Activated CD4-positive, alpha-beta T cell treated with anti-CD3 and anti-CD28 coated beads, Interleukin-2, amount 50 U/mL, for 4 hours (primary cell): ENCODE measurements around the gene GPD2.

Experiments
- DNase-seq, 2 experiments: peaks; one replicate each; pipeline ENCODE4 v3.0.0-alpha.2; 2020

GPD2 gene

GRCh38 chr2:156436497-156437085, 412 bp downstream of the GPD2 start:
- peak in 1 of 2 experiments; percentile 0 for DNase-seq

- no peak for DNase-seq
These were observed 1.2 kb downstream of the GPD2 start for GRCh38 chr2:156437272-156437930.

- DNase-seq: no peak
These were observed 1.8 kb downstream of the GPD2 start for GRCh38 chr2:156437931-156438410.

- DNase-seq: no peak
These were observed 6.9 kb downstream of the GPD2 start for GRCh38 chr2:156443089-156443488.

DNA sequence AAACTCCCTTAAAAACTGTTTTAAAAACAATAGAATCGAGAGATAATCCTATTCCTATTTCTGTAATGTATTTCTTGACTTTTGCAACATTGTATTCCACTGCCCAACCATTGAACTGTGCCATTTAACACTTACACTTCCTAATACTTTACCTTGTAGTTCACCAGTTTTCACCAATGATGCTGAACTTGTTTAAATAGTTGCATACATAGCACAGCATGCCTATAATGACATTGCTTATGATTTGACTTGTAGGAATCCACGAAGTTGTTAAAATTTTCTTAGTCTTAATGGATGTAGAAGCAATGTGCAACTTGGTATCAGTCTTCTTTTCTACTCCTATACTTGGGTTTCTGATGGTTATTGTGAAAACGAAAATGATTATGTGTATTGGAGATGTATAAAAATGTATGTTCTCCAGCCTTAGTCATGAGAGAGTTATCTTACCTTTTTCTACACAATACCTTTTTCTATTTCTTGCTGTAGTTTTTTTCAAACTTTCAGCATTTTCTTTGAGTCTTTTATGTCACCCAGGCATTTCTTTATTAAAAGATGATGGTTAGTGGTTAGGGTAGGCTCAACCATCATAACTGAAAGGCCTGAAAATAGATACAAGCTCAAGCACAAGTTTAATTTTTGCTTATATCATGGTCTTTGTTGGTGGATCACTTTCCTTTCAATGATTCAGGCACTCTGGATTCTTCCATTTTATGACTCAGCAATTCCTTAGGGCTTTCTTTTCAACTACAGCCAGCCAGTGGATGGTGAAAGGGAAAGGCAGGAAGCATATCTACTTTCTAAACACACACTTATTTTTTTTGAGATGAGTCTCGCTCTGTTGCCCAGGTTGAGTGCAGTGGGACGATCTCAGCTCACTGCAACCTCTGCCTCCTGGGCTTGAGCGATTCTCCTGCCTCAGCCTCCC, 9.4 kb downstream of the GPD2 start:
- DNase-seq: no peak

DNA sequence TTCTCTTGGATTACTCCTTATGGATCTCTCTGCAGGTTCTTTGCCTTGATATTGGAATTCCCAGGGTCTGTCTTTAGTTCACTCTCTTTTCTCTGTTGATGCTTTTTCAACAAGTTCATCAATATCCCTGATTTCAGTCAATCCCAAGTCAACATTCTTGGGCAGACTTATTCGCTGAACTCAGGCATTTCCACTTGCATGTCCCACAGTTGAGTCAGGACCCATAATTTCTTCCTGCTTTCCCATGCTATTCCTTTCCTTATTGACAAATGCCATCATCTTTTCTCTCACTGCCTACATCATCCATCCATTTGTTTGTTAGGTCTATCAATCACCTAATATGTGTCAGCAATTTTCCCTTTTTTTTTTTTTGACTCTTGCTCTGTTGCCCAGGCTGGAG, 11.6 kb downstream of the GPD2 start:
- DNase-seq: no peak

GRCh38 chr2:156448766-156449165, 12.6 kb downstream of the GPD2 start:
- no peak for DNase-seq

GRCh38 chr2:156452971-156453370, 16.8 kb downstream of the GPD2 start:
- DNase-seq: no peak

DNA sequence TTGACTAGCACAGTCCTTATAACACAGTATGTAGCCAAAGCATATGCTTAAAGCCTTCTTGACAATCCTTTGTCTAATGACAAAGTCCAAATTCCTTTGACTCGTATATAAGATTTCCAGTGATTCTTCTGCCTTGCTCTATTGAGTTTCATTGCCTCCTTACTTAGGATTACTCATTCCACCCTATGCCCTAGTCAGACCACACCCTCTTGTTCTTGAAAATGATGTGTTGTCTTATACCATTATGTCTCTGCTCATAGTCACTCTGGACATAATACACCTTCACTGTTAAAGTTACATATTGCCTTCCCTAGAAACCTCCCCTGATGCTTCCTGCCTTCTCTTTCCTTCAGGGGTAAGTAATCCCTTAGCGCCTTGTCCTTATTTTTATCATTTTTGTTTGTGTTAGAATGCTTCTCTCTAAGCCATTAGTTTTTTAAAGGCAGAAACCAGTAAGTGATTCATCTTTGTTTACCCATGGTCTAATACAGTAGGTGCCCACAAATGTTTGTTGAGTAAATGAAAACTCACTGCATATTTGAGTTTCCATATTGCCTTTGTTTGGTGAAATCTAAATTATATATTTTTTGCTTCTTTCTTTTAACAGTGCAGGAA, 19.3 kb downstream of the GPD2 start:
- no peak for DNase-seq

DNA sequence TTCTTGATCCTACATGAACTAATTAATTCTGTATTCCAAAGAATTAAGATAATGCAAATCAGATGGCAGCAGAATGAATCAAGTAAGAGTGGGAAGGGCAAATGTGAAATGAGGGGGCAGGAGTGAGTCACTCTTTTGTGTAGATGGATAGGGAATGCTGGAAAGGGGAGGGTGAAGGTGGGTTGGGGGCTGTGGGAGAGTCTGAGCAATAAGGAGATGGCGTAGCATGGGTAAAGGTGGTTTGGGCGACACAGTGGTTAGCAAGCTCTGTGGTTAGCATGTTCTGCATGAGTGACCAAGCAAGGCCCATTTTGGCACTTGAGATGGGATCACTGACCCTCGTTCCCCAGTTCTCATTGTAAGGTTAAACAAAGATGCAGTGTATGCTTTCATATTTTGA, 20.4 kb downstream of the GPD2 start:
- DNase-seq: no peak

DNA sequence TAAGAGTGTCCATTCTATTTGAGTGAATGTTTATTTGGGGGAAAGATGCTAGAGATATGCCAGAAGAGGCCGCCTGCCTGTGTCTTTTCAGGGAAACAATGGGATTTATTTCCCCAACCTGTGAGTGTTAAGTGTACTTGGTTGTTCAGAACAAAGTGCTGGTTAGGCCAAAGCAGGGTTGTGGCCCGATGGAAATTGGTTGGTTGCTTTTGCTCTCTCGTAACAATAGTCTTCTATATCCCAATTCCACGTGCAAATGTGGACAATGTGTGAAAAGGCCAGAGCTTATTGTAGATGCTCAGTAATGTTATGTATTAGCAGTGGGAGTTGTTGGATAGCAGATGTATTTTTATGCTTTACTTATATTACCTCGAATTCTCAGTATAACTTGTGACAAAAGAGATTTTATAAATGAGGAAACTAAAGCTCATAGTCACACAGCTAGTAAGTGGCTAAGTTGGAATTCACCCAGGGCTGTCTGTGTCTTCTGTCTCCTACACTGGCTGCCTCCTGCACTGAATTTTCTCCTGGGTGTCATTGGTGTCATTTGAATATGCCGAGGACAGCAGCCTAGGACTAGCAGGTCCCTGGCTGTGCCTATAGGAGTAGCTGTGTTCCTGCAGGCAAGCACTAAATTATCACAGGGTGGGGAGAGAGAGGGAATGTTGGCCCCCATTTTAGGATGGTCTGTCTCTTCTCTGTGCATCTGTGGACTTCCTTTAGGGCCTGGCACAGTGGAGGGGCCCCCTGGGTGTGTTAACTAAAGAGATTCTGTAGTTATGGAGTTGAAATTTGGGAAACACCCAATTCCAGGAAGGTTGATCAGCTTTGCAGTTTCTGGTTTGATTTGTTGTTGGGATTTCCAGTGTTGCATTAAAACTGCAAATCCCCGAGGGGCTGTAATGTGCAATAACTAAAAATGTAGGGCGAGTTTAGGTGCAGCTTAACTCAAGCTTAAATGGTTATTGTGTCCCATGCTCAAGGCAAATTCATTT, 21.6 kb downstream of the GPD2 start:
- DNase-seq: no peak

DNA sequence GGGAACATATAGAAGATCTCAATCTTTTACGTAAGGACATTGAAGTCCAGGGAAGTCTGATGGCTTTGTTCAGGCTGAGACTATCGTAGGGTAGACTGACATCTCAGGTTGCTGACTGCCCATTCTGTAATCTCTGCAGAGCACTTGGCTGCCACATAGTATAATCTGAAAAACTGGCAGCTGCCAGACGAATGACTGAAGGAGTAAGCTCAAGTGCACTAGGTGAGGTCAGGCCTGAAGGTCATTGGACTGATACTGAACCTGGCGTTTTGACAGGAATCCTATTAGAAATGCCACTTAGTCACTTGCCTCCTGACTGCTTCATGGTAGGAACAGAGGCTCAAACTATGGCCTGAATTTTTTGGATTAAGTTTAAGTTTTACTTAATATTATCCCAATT, 23.5 kb downstream of the GPD2 start:
- DNase-seq: no peak

DNA sequence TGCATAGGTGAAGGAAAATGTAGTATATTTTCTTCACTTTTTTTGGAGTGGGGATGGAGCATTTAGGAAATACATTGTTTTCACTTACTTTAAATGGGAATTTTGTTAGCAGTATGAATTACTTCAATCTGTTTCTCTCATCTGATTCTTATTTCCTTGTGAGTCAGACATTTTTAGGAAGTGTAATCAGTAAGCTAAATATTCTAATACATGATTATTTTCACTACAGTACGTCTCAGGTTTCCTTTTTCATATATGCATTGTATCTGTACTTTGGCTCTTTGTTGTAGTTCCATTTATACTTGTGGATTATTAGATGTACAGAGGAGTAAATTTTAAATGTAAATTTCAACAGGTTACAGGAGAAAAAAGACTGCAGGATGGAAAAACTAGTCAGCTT, 27.9 kb downstream of the GPD2 start:
- no peak for DNase-seq

DNA sequence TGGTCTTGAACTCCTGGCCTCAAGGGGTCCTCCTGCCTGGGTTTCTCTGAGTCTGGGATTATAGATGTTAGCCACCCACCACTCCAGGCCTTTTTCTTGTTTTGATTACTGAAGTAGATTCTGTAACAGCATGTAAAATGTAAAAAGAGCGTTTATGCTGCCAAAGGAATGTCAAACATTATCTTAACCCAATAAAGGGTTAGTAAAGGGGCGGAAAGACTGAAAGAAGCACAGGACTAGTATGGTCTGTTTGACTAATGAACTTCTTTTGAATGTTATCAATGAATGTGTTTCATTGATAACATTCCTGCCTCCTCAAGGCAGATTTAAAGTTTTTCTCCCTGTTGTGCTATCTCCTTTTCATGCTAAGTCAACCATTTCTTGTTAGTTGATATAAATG, 29.4 kb downstream of the GPD2 start:
- DNase-seq: no peak

GRCh38 chr2:156466739-156467405, 30.7 kb downstream of the GPD2 start:
- DNase-seq: no peak

GRCh38 chr2:156470975-156471583, 34.9 kb downstream of the GPD2 start:
- no peak for DNase-seq

GRCh38 chr2:156471762-156472161, 35.6 kb downstream of the GPD2 start:
- no peak for DNase-seq

GRCh38 chr2:156472686-156473085, 36.5 kb downstream of the GPD2 start:
- DNase-seq: no peak

GRCh38 chr2:156473445-156473844, 37.3 kb downstream of the GPD2 start:
- no peak for DNase-seq

DNA sequence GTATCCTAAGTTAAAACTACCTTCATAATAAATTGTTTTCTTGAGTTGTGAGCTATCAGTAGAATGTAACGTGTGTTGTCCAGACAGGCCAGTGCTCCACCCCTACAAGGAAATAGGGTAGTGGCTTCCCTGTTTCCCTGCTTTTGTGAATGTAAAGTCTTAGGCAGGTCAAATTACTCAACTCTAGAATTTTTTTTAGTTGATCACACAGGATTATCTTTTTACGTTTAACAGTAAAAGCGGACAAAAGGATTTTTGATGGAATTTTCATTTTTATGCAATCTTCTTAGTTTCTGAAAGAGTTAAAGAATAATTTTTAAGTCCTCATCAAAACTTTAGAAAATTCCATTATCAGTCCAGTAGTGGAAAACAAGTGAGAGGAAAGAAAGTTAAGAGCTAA, 38.2 kb downstream of the GPD2 start:
- DNase-seq: no peak
